GM18508 (cell line): Measurements from ENCODE around the gene CMTM1.

Experiments
- ATAC-seq: cut with Tn5 transposase; IDR thresholded peaks from one replicate; pipeline ENCODE4 v1.9.1; 2021; ENCODE audit warnings: moderate number of reproducible peaks; ENCODE audit not compliant: insufficient read depth, unreplicated experiment

The CMTM1 gene

GRCh38 chr16:66537236-66537635 is 29.0 kb upstream of the CMTM1 start:
- ATAC-seq, result no peak

- ATAC-seq, result no peak
These were observed 27.3 kb upstream of the CMTM1 start for GRCh38 chr16:66538910-66539309.

GRCh38 chr16:66539623-66540469 is 26.4 kb upstream of the CMTM1 start:
- ATAC-seq, result no peak

GRCh38 chr16:66541388-66542355 is 24.6 kb upstream of the CMTM1 start:
- no peak for ATAC-seq

GRCh38 chr16:66542396-66542795 is 23.8 kb upstream of the CMTM1 start:
- ATAC-seq, result no peak

GRCh38 chr16:66543541-66543940 is 22.7 kb upstream of the CMTM1 start:
- ATAC-seq, result no peak

GRCh38 chr16:66544016-66544757 is 22.1 kb upstream of the CMTM1 start:
- no peak for ATAC-seq

- ATAC-seq, result no peak
These were observed 18.9 kb upstream of the CMTM1 start for GRCh38 chr16:66547101-66547989.

GRCh38 chr16:66548068-66548467 is 18.2 kb upstream of the CMTM1 start:
- ATAC-seq, result no peak

- no peak for ATAC-seq
These were observed 17.4 kb upstream of the CMTM1 start for GRCh38 chr16:66548868-66549267.

- ATAC-seq, result no peak
These were observed 16.7 kb upstream of the CMTM1 start, which contains the start of gene TK2 for GRCh38 chr16:66549284-66550131. TK2 (minus strand) TSS chr16:66550122; CDS start chr16:66550061, 61 bp downstream.

GRCh38 chr16:66551348-66551759 is 14.9 kb upstream of the CMTM1 start:
- ATAC-seq, result no peak

GRCh38 chr16:66551788-66552285 is 14.4 kb upstream of the CMTM1 start:
- ATAC-seq, result no peak

GRCh38 chr16:66552286-66553177 is 13.7 kb upstream of the CMTM1 start, which contains the start of gene CKLF:
CKLF (plus strand) TSS chr16:66552576; CDS start chr16:66552716, 140 bp downstream.
- no peak for ATAC-seq

- ATAC-seq, result no peak
These were observed 13.0 kb upstream of the CMTM1 start for GRCh38 chr16:66553223-66553622.

GRCh38 chr16:66554021-66554420 is 12.2 kb upstream of the CMTM1 start:
- ATAC-seq, result no peak

GRCh38 chr16:66554495-66554894 is 11.7 kb upstream of the CMTM1 start:
- no peak for ATAC-seq
